ENCODE measurements around the gene DLG2. TPM values are rescaled to one million over a fixed set of nuclear protein-coding genes. Genes with fewer than 3 reads are reported as not detected.

DLG2 gene
- total RNA-seq, 1 donor from 2014 or later = 5.9 TPM

GRCh38 chr11:84003181-84003580 lies 1624.0 kb downstream of the DLG2 start:
- Mint-ChIP-seq H3K27ac (no peak overlapping the region), H3K4me1 (ENCODE audit: unreplicated experiment) (no peaks in the 10 kb centered on the region), H3K27me3 (no peaks in the 10 kb centered on the region), H3K9me3 (peaks cover 13% of the 10 kb centered on the region), H3K36me3 (no peaks in the 10 kb centered on the region), H3K4me3 (no peak overlapping the region)
- no peak for DNase-seq (ENCODE audit: extremely low spot score, unreplicated experiment)
- no peak for TF ChIP-seq CTCF (conservative IDR thresholded peaks at IDR 0.05)

GRCh38 chr11:83998921-83999320 lies 1628.2 kb downstream of the DLG2 start:
- DNase-seq (ENCODE audit: extremely low spot score, unreplicated experiment) = no peak
- TF ChIP-seq CTCF (conservative IDR thresholded peaks at IDR 0.05) = no peak
- H3K27me3 Mint-ChIP-seq = no peaks in the 10 kb centered on the region
- no peak overlapping the region for H3K27ac Mint-ChIP-seq
- no peak overlapping the region for H3K4me3 Mint-ChIP-seq
- H3K9me3 Mint-ChIP-seq = peaks cover 13% of the 10 kb centered on the region
- no peaks in the 10 kb centered on the region for H3K4me1 Mint-ChIP-seq (ENCODE audit: unreplicated experiment)
- no peaks in the 10 kb centered on the region for H3K36me3 Mint-ChIP-seq

GRCh38 chr11:83990160-83990733 lies 1636.9 kb downstream of the DLG2 start:
- H3K36me3 Mint-ChIP-seq = no peaks in the 10 kb centered on the region
- no peak for DNase-seq (ENCODE audit: extremely low spot score, unreplicated experiment)
- no peaks in the 10 kb centered on the region for H3K27me3 Mint-ChIP-seq
- H3K4me3 Mint-ChIP-seq = no peak overlapping the region
- no peaks in the 10 kb centered on the region for H3K4me1 Mint-ChIP-seq (ENCODE audit: unreplicated experiment)
- no peak for TF ChIP-seq CTCF (conservative IDR thresholded peaks at IDR 0.05)
- H3K27ac Mint-ChIP-seq = no peak overlapping the region
- no peaks in the 10 kb centered on the region for H3K9me3 Mint-ChIP-seq

GRCh38 chr11:83982825-83983224 lies 1644.3 kb downstream of the DLG2 start:
- Mint-ChIP-seq H3K27ac (no peak overlapping the region), H3K9me3 (no peaks in the 10 kb centered on the region), H3K4me1 (ENCODE audit: unreplicated experiment) (no peaks in the 10 kb centered on the region), H3K27me3 (no peaks in the 10 kb centered on the region), H3K4me3 (no peak overlapping the region), H3K36me3 (no peaks in the 10 kb centered on the region)
- no peak for DNase-seq (ENCODE audit: extremely low spot score, unreplicated experiment)
- TF ChIP-seq CTCF (conservative IDR thresholded peaks at IDR 0.05) = no peak

GRCh38 chr11:83979593-83979992 lies 1647.6 kb downstream of the DLG2 start:
- no peak overlapping the region for H3K4me3 Mint-ChIP-seq
- no peak for DNase-seq (ENCODE audit: extremely low spot score, unreplicated experiment)
- H3K9me3 Mint-ChIP-seq = no peaks in the 10 kb centered on the region
- no peak for TF ChIP-seq CTCF (conservative IDR thresholded peaks at IDR 0.05)
- no peaks in the 10 kb centered on the region for H3K27me3 Mint-ChIP-seq
- H3K27ac Mint-ChIP-seq = no peak overlapping the region
- H3K4me1 Mint-ChIP-seq (ENCODE audit: unreplicated experiment) = peaks cover 5% of the 10 kb centered on the region
- no peaks in the 10 kb centered on the region for H3K36me3 Mint-ChIP-seq

GRCh38 chr11:83978942-83979341 lies 1648.2 kb downstream of the DLG2 start:
- DNase-seq (ENCODE audit: extremely low spot score, unreplicated experiment) = no peak
- Mint-ChIP-seq H3K4me1 (ENCODE audit: unreplicated experiment) (peaks cover 5% of the 10 kb centered on the region), H3K27ac (no peak overlapping the region), H3K9me3 (no peaks in the 10 kb centered on the region), H3K36me3 (no peaks in the 10 kb centered on the region), H3K27me3 (no peaks in the 10 kb centered on the region), H3K4me3 (no peak overlapping the region)
- no peak for TF ChIP-seq CTCF (conservative IDR thresholded peaks at IDR 0.05)
